B cell (primary cell): ENCODE results near the gene NPC1. TPM values are rescaled to one million over a fixed set of nuclear protein-coding genes. Genes with fewer than 3 reads are reported as not detected.

Source experiments
- ATAC-seq: fragments of 200-7000 bp; cut with Tn5 transposase; one replicate; pipeline ENCODE4 v1.10.0; 2021; ENCODE audit warnings: low read depth, mild to moderate bottlenecking, moderate number of reproducible peaks, moderate library complexity
- CTCF ChIA-PET: fragments of 350-600 bp; sonication (Branson Sonifier 250); formaldehyde crosslinking; loops from one replicate; lab custom pipeline; 2021; ENCODE audit warnings: antibody characterized with exemption, inconsistent platforms; lab: Charles Lee
- POLR2A ChIA-PET: fragments of 350-600 bp; sonication (Branson Sonifier 250); formaldehyde crosslinking; loops from one replicate; lab custom pipeline; 2021; ENCODE audit warnings: antibody characterized with exemption; lab: Charles Lee
- DNase-seq: peaks from one replicate; pipeline ENCODE4 v3.0.0; 2013
- H2AFZ ChIP-seq: 2 replicates; pipeline ENCODE4 v1.6.1; 2012; ENCODE audit warnings: mild to moderate bottlenecking, low read depth, low read length; ENCODE audit not compliant: insufficient read depth, poor library complexity, severe bottlenecking
- H3K27ac ChIP-seq, 2 donors: 1 replicate in 1 of 2; 2 replicates in 1 of 2; pipeline ENCODE4 v1.5.1; 2012 to 2013; ENCODE audit warnings: low read length in 2 of 2, mild to moderate bottlenecking in 2 of 2, moderate library complexity in 1 of 2
- H3K27me3 ChIP-seq, 4 experiments: fragments of 200-600 bp in 1 of 4; sonication (generic) in 1 of 4; replicated peaks in 1 of 4; 1 replicate in 2 of 4; 2 replicates in 2 of 4; pipeline versions ENCODE4 v1.6.1 to v1.7.0; 2013 to 2016; ENCODE audit warnings: low read length in 3 of 4, mild to moderate bottlenecking in 2 of 4, mixed read lengths in 1 of 4, moderate library complexity in 1 of 4; ENCODE audit not compliant: insufficient read depth in 4 of 4, control insufficient read depth in 3 of 4; ENCODE audit errors: control extremely low read depth in 1 of 4
- H3K36me3 ChIP-seq, 2 experiments: replicated peaks in 1 of 2; 1 replicate in 1 of 2; 2 replicates in 1 of 2; pipeline versions ENCODE4 v1.6.1 to v1.7.1; 2013; ENCODE audit warnings: low read length in 1 of 2; ENCODE audit not compliant: insufficient read depth in 2 of 2, control insufficient read depth in 1 of 2; ENCODE audit errors: control extremely low read depth in 1 of 2, extremely low read depth in 1 of 2
- H3K4me1 ChIP-seq, 2 donors: fragments of 200-600 bp in 1 of 2; sonication (generic) in 1 of 2; 1 replicate in 1 of 2; 2 replicates in 1 of 2; pipeline versions ENCODE4 v1.5.1 to v1.6.1; 2013 to 2017; ENCODE audit warnings: low read length in 2 of 2; ENCODE audit not compliant: control insufficient read depth in 2 of 2, insufficient read depth in 2 of 2
- H3K4me2 ChIP-seq: replicated peaks from 2 replicates; pipeline ENCODE3; 2012; ENCODE audit warnings: mild to moderate bottlenecking, low read depth, low read length; ENCODE audit not compliant: poor library complexity, severe bottlenecking
- H3K4me3 ChIP-seq, 5 experiments: fragments of 200-600 bp in 1 of 5; sonication (generic) in 1 of 5; 1 replicate in 3 of 5; 2 replicates in 2 of 5; pipeline versions ENCODE4 v1.5.1 to v1.7.0; 2011 to 2016; ENCODE audit warnings: low read length in 4 of 5, mild to moderate bottlenecking in 4 of 5, low read depth in 2 of 5, control low read depth in 1 of 5, moderate library complexity in 1 of 5; ENCODE audit not compliant: insufficient read depth in 1 of 5; ENCODE audit errors: control extremely low read depth in 1 of 5, extremely low read depth in 1 of 5
- H3K79me2 ChIP-seq: fragments of 200-600 bp; sonication (generic); one replicate; pipeline ENCODE4 v1.6.0; 2016; ENCODE audit warnings: low read length; ENCODE audit not compliant: control insufficient read depth, insufficient read depth
- H3K9ac ChIP-seq: fragments of 200-600 bp; sonication (generic); 2 replicates; pipeline ENCODE4 v1.6.1; 2017; ENCODE audit warnings: mild to moderate bottlenecking, low read length, moderate library complexity
- H3K9me3 ChIP-seq, 3 donors: one replicate each; pipeline versions ENCODE4 v1.6.1 to v1.7.1; 2013; ENCODE audit warnings: low read length in 2 of 3; ENCODE audit not compliant: control insufficient read depth in 2 of 3, insufficient read depth in 1 of 3; ENCODE audit errors: control extremely low read depth in 1 of 3
- H4K20me1 ChIP-seq: 2 replicates; pipeline ENCODE4 v1.6.0; 2012; ENCODE audit warnings: mild to moderate bottlenecking, low read length; ENCODE audit not compliant: insufficient read depth, control insufficient read depth, poor library complexity, severe bottlenecking
- H3K27ac Mint-ChIP-seq: one replicate; pipeline ENCODE4 v1.8.0; 2021; ENCODE audit warnings: mixed read lengths
- H3K27me3 Mint-ChIP-seq: one replicate; pipeline ENCODE4 v1.8.0; 2021; ENCODE audit warnings: mixed read lengths
- H3K4me1 Mint-ChIP-seq: one replicate; pipeline ENCODE4 v1.8.0; 2021; ENCODE audit warnings: mixed read lengths
- H3K4me3 Mint-ChIP-seq: one replicate; pipeline ENCODE4 v1.8.0; 2021; ENCODE audit warnings: mixed read lengths
- H3K9me3 Mint-ChIP-seq: one replicate; pipeline ENCODE4 v1.8.0; 2022; ENCODE audit warnings: mixed read lengths; ENCODE audit not compliant: insufficient read depth
- CTCF ChIP-seq: fragments of 200-600 bp; IDR thresholded peaks from one replicate; pipeline ENCODE4 v1.8.0; 2022; ENCODE audit warnings: antibody characterized with exemption, mild to moderate bottlenecking
- EZH2 ChIP-seq: IDR thresholded peaks from 2 replicates; pipeline ENCODE4 v1.6.1; 2012; ENCODE audit warnings: borderline replicate concordance, low read depth, mild to moderate bottlenecking, moderate library complexity, low read length; ENCODE audit not compliant: insufficient read depth, poor library complexity, severe bottlenecking
- WGBS: methylation state at CpG from one replicate; pipeline ENCODE4 v1.1.5; 2013; ENCODE audit warnings: missing lambda C conversion rate; ENCODE audit not compliant: insufficient coverage; 5-methylcytosine and 5-hydroxymethylcytosine counted together
- intact Hi-C: fragments of 100-400 bp; cut with micrococcal nuclease; formaldehyde crosslinking; loops from one replicate; pipeline ENCODE4 v1.10.0; 2022
- polyA plus RNA-seq: library from polyadenylated mRNA; depleted of rRNA; stranded (reverse); fragments of >200 nt; gene quantifications from 2 replicates; pipeline ENCODE4 v1.2.3, GENCODE V29; 2012
- total RNA-seq, 2 donors: library from RNA; stranded (reverse); fragments of 120-200 nt in 1 of 2; gene quantifications; 1 replicate in 1 of 2; 2 replicates in 1 of 2; pipeline versions ENCODE4 v1.2.3 to v1.2.4, GENCODE V29; 2013 to 2022

NPC1 gene
- total and polyA plus RNA-seq, 2 donors (not counting 1 experiment from before 2014, with no cell fraction given) = 17.5 to 44.4 TPM

- H4K20me1 ChIP-seq = peaks cover 8% of the 10 kb centered on the region
- no peaks in the 10 kb centered on the region for H3K27me3 Mint-ChIP-seq
- H3K4me1 ChIP-seq = peaks cover 23 to 28% of the 10 kb centered on the region in 2 donors
- H3K27me3 ChIP-seq = no peaks in the 10 kb centered on the region
- H3K4me3 ChIP-seq = no peak overlapping the region
- no peak for ATAC-seq
- peaks cover 26% of the 10 kb centered on the region for H3K4me1 Mint-ChIP-seq
- H3K27ac ChIP-seq = no peak overlapping the region
- H3K27ac Mint-ChIP-seq = peak overlapping the region; percentile 26
- 98% methylated on average over 5 of the region's 5 CpGs for WGBS
- no peak overlapping the region for H3K9ac ChIP-seq
- no peak overlapping the region for H3K4me3 Mint-ChIP-seq
- no peak overlapping the region for H2AFZ ChIP-seq
- POLR2A ChIA-PET = no interaction called here
- no peaks in the 10 kb centered on the region for H3K79me2 ChIP-seq
- CTCF ChIA-PET = no interaction called here
- intact Hi-C loops = no loop called here
- H3K9me3 Mint-ChIP-seq = no peaks in the 10 kb centered on the region
- no peak for TF ChIP-seq EZH2
- TF ChIP-seq CTCF = no peak
- H3K36me3 ChIP-seq = peaks cover 6 to 85% of the 10 kb centered on the region in 2 experiments
- no peak for DNase-seq
- no peak overlapping the region for H3K4me2 ChIP-seq
- H3K9me3 ChIP-seq = no peaks in the 10 kb centered on the region
Measured at GRCh38 chr18:23536204-23536603, 50.1 kb downstream of the NPC1 start.

- 99% methylated on average over 15 of the region's 16 CpGs for WGBS
- CTCF ChIA-PET = no interaction called here
- DNase-seq = no peak
Measured at GRCh38 chr18:23534276-23534675, 52.0 kb downstream of the NPC1 start.

More at GRCh38 chr18:23534276-23534675, 52.0 kb downstream of the NPC1 start:
- Histone ChIP-seq H3K27me3 (no peaks in the 10 kb centered on the region), H2AFZ (no peak overlapping the region), H4K20me1 (no peaks in the 10 kb centered on the region), H3K9me3 (no peaks in the 10 kb centered on the region), H3K4me2 (no peak overlapping the region), H3K9ac (no peak overlapping the region), H3K36me3 (peaks cover 6 to 97% of the 10 kb centered on the region in 2 experiments), H3K4me1 (peaks cover 4 to 9% of the 10 kb centered on the region in 2 donors), H3K4me3 (no peak overlapping the region), H3K79me2 (no peaks in the 10 kb centered on the region), H3K27ac (no peak overlapping the region)
- POLR2A ChIA-PET = no interaction called here
- no peak for ATAC-seq
- TF ChIP-seq CTCF = no peak
- TF ChIP-seq EZH2 = no peak
- no peaks in the 10 kb centered on the region for H3K9me3 Mint-ChIP-seq
- no peak overlapping the region for H3K4me3 Mint-ChIP-seq
- intact Hi-C loops = no loop called here
- peaks cover 7% of the 10 kb centered on the region for H3K4me1 Mint-ChIP-seq
- no peak overlapping the region for H3K27ac Mint-ChIP-seq
- H3K27me3 Mint-ChIP-seq = no peaks in the 10 kb centered on the region
